ENCODE data around the gene TIMM44. TPM values are rescaled to one million over a fixed set of nuclear protein-coding genes. Genes with fewer than 3 reads are reported as not detected.

Gene TIMM44
- total RNA-seq, 1 donor from 2014 or later = 39.0 TPM

- no peak for TF ChIP-seq CTCF (conservative IDR thresholded peaks at IDR 0.05; ENCODE audit: low read depth, low read length)
- H3K4me3 ChIP-seq (ENCODE audit: low read depth, low read length) = no peak overlapping the region
- DNase-seq (ENCODE audit: low read depth) = no peak
These were observed 35.3 kb downstream of the TIMM44 start for GRCh38 chr19:7908078-7908699.

- H3K4me3 ChIP-seq (ENCODE audit: low read depth, low read length) = no peak overlapping the region
- no peak for TF ChIP-seq CTCF (conservative IDR thresholded peaks at IDR 0.05; ENCODE audit: low read depth, low read length)
- DNase-seq (ENCODE audit: low read depth) = no peak
These were observed 35.9 kb downstream of the TIMM44 start for GRCh38 chr19:7907544-7907943.

- no peak overlapping the region for H3K4me3 ChIP-seq (ENCODE audit: low read depth, low read length)
- DNase-seq (ENCODE audit: low read depth) = no peak
- no peak for TF ChIP-seq CTCF (conservative IDR thresholded peaks at IDR 0.05; ENCODE audit: low read depth, low read length)
These were observed 36.3 kb downstream of the TIMM44 start for GRCh38 chr19:7907122-7907521.

- DNase-seq (ENCODE audit: low read depth) = no peak
- TF ChIP-seq CTCF (conservative IDR thresholded peaks at IDR 0.05; ENCODE audit: low read depth, low read length) = no peak
- no peak overlapping the region for H3K4me3 ChIP-seq (ENCODE audit: low read depth, low read length)
These were observed 37.6 kb downstream of the TIMM44 start for GRCh38 chr19:7905859-7906258.

- peak overlapping the region; percentile 94 for H3K4me3 ChIP-seq (ENCODE audit: low read depth, low read length)
- TF ChIP-seq CTCF (conservative IDR thresholded peaks at IDR 0.05; ENCODE audit: low read depth, low read length) = no peak
- DNase-seq (ENCODE audit: low read depth) = no peak
These were observed 38.2 kb downstream of the TIMM44 start for GRCh38 chr19:7905268-7905667.

- TF ChIP-seq CTCF (conservative IDR thresholded peaks at IDR 0.05; ENCODE audit: low read depth, low read length) = no peak
- no peak for DNase-seq (ENCODE audit: low read depth)
These were observed 39.1 kb downstream of the TIMM44 start for GRCh38 chr19:7904074-7905020.

More at GRCh38 chr19:7904074-7905020, 39.1 kb downstream of the TIMM44 start:
- peak overlapping the region; percentile 94 for H3K4me3 ChIP-seq (ENCODE audit: low read depth, low read length)
